GM04504 (cell line): ENCODE data around the gene INPP5K.
A peak's percentile ranks its signal among the peaks of the same experiment; 100 is the strongest.

Source experiments
- DNase-seq: peaks from one replicate; pipeline ENCODE4 v3.0.0-alpha.2; 2012; ENCODE audit warnings: low read depth

INPP5K gene

GRCh38 chr17:1505586-1505985, 10.8 kb downstream of the INPP5K start:
- DNase-seq, result no peak

DNA sequence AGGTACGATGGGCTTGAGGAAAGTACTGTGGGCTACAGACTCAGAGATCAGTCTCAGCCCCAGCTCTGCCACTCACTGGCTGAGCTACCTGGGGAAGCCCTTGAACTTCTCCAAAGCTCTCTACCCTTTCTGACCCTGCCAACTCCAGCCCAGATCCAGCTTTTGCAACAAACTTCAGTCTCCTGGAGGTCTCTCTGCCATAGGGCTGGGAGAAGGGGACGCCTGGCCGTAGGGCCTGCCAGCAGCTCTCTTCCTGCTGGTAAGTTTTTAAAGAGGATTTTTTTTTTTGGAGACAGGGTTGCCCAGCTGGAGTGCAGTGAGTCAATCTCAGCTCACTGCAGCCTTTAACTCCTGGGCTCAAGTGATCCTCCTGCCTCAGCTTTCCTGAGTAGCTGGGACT, 11.5 kb downstream of the INPP5K start:
- DNase-seq, result no peak

- no peak for DNase-seq
Observed at GRCh38 chr17:1503699-1504098, 12.7 kb downstream of the INPP5K start.

GRCh38 chr17:1498869-1499268, 17.5 kb downstream of the INPP5K start:
- no peak for DNase-seq

DNA sequence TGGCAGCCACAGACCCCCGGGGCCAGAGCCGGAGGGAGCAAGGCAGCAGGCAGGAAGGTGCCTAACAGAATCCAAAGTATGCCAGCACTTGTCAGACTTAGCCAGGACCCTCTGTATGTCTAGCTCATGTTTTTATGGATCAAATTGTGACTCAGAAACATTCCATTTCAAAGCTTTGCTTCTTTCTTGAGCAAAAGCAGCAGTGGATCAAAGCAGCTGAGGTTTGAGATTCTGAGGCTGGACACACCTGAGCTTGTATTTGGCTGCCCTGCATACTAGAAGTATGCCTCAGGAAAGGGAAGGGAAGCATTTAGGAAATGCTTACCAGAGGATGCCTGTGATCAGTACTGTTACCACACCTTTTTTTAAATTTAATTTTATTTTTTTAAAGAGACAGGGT, 18.2 kb downstream of the INPP5K start:
- no peak for DNase-seq

DNA sequence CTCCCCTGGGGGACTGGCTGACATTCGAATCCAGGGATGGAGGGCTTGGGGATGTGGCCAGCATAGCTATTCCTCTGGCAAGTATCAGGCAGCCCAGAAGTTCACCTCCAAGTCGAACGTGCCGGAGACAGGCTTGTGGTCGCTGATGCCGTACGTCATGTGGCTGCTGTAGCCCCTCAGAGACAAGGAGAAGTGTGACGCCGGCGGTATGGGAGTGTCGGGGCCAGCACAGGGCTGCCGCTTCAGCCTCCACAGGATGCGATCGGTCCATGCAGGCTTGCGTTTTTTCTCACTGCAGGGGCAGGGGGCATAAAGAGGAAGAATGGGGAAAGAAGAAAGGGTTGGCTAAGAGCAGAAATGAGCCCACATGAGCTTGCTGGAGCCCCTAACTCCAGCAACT, 18.6 kb downstream of the INPP5K start:
- DNase-seq, result no peak

DNA sequence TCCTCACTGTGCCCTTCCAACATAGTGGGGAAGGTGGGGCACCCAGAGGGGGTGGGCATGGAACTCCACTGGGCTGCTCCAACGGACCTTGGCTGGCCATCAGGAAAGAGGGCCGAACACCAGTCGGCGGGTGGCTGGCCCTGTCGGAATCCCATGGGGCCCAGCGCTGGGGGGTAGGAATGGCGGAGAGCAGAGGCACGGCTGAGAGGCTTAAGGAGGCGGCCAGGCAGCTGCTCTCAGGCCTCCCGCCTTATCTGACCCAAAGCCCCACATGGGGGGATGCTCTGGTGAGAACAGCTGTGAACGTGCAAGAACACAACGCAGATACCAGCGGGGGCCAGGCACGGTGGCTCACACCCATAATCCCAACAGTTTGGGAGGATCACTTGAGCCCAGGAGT, 19.5 kb downstream of the INPP5K start:
- no peak for DNase-seq

- no peak for DNase-seq
Observed at GRCh38 chr17:1495265-1495989, 21.0 kb downstream of the INPP5K start.

GRCh38 chr17:1494736-1495253, 21.6 kb downstream of the INPP5K start:
- DNase-seq, result no peak

- no peak for DNase-seq
Observed at GRCh38 chr17:1494203-1494602, 22.2 kb downstream of the INPP5K start.

- no peak for DNase-seq
Observed at GRCh38 chr17:1493291-1493980, 23.0 kb downstream of the INPP5K start.

- no peak for DNase-seq
Observed at GRCh38 chr17:1492249-1493206, 23.9 kb downstream of the INPP5K start, which contains the start of gene MYO1C. TSS of gene MYO1C (minus strand) at chr17:1492686. CDS start at chr17:1492487, 199 bp downstream.

DNA sequence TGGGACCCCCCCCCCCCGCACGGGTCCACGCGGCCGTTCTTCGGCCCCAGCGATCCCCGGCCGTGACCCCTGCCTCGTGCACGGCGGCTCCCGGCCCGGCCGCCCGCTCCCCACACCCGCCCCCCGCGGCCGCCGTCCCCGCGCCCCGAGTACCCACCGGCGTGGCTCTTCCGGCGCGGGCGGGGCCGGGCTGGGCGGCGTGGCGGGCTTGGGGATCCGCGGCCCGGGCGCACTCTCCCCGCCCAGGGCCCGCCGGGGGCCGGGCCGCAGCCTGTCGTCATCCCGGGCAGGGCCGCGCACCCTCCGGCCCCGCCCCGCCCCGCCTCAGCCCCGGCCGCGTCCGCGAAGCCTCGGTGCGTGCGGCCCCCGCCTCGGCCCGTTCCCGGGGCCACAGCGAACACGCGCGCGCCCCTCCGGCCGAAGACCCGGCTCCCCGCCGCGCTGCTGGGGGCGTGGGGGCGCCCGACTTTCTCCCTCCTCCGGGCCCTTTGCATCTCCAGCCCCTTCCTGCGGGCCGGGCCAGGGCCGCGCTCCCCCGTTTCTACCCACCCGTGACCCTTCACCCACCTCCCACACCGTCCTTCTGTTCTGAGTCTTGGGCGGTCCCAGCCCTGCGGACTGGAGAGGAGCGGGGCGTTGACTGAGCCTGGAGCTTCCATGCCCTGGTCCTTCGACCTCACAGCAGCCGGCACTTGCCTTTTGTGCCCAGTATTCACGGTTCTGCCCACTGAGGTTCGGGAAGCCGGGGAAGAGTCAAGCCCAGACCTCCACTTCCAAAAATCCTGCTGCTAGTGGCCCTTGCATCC, 24.8 kb downstream of the INPP5K start:
- no peak for DNase-seq

DNA sequence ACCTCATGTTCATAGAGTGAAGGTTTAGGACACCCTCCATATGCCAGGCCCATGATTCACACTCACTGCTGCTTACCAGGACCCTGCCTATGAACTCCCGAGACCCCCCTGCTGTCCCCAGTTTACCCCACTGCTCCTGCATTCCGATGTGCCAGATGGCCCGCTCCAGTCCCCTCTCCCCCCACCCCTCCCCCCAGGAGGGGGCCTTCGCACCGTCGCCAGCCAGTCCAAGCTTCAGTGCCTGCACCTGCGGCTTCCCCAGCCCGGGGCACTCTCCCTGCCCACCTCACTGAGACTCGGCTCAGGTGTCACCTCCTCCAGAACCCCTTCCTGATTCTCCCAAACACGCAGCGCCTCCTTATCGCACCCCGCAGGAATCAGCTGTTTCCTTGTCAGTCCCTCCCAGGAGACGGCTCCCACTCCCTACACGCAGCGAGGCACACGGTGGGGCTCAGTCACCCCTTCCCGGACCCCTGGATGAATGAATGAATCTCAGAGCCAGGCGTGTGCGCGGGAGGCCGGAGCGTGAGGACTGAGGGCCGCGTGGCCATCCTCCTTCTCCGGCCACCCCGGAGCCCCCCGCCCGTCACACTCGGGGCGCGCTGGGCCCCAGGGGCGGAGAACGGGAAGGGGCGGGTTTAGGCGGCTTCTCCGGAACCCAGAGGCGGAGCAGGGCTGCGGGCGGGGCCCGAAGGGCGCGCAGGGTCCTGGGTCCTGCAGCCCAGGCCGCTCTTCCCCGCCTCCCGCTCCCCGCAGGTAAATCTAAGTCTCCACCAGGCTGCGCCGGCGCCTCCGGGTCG, 25.6 kb downstream of the INPP5K start:
- no peak for DNase-seq

DNA sequence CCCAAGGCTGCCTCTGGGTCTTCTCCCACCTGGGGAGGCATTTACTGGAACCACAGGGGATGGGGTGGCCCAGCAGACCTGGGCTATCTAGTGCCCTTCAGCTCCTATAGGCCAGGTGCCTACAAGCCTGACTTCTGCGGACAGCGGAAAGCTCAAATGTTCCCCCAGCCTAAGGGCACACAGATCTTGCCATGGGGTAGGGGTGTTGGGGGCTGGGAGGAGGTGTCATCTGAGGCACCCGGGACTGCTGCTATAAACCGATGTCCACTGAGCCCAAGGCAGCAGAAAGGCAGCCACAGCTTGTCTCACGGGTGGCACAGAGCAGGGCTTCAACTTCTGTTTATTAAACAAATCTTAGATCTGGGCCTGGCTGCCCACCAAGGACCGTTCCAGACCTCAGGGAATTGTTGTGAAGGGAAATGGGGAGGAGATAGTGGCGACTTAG, 27.6 kb downstream of the INPP5K start:
- no peak for DNase-seq

GRCh38 chr17:1487939-1488825, 28.2 kb downstream of the INPP5K start:
- peak; percentile 79 for DNase-seq

GRCh38 chr17:1486802-1487695, 29.4 kb downstream of the INPP5K start:
- DNase-seq, result no peak
